CD4-positive, alpha-beta memory T cell (primary cell): ENCODE results near the gene ADGRV1. TPM values are rescaled to one million over a fixed set of nuclear protein-coding genes. Genes with fewer than 3 reads are reported as not detected.

Experiments used
- CTCF ChIA-PET: fragments of 350-600 bp; sonication (Branson Sonifier 250); formaldehyde crosslinking; loops from one replicate; lab custom pipeline; 2021; ENCODE audit warnings: inconsistent platforms; ENCODE audit not compliant: partially characterized antibody; lab: Charles Lee
- POLR2A ChIA-PET: fragments of 350-600 bp; sonication (Branson Sonifier 250); formaldehyde crosslinking; loops from one replicate; lab custom pipeline; 2021; ENCODE audit not compliant: partially characterized antibody; lab: Charles Lee
- DNase-seq, 5 donors: peaks; one replicate each; pipeline versions ENCODE4 v3.0.0 to v3.0.0-alpha.2; 2020 to 2022; ENCODE audit warnings: mixed read lengths in 1 of 5
- H3K27ac ChIP-seq: one replicate; pipeline ENCODE4 v1.7.0; 2013; ENCODE audit warnings: low read depth, low read length
- H3K27me3 ChIP-seq: 2 replicates; pipeline ENCODE4 v1.7.0; 2013; ENCODE audit warnings: mild to moderate bottlenecking, low read length, moderate library complexity; ENCODE audit not compliant: insufficient read depth
- H3K36me3 ChIP-seq: 2 replicates; pipeline ENCODE4 v1.7.0; 2013; ENCODE audit warnings: mild to moderate bottlenecking, low read length, moderate library complexity; ENCODE audit not compliant: insufficient read depth
- H3K4me1 ChIP-seq: 2 replicates; pipeline ENCODE4 v1.7.0; 2013; ENCODE audit warnings: mild to moderate bottlenecking, low read length, moderate library complexity; ENCODE audit not compliant: insufficient read depth
- H3K4me3 ChIP-seq, 2 donors: one replicate each; pipeline ENCODE4 v1.7.0; 2013; ENCODE audit warnings: low read length in 2 of 2, mild to moderate bottlenecking in 1 of 2
- H3K9me3 ChIP-seq, 2 donors: one replicate each; pipeline ENCODE4 v1.7.0; 2013; ENCODE audit warnings: low read length in 2 of 2, control low read depth in 1 of 2; ENCODE audit not compliant: control insufficient read depth in 1 of 2
- H3K27ac Mint-ChIP-seq, 7 donors: one replicate each; pipeline ENCODE4 v1.8.0; 2020 to 2021; ENCODE audit warnings: mixed read lengths in 7 of 7, mild to moderate bottlenecking in 6 of 7, inconsistent platforms in 3 of 7, moderate library complexity in 3 of 7
- H3K27me3 Mint-ChIP-seq, 2 donors: one replicate each; pipeline ENCODE4 v1.8.0; 2020 to 2021; ENCODE audit warnings: mixed read lengths in 2 of 2
- H3K36me3 Mint-ChIP-seq, 2 donors: one replicate each; pipeline ENCODE4 v1.8.0; 2020 to 2021; ENCODE audit warnings: mixed read lengths in 2 of 2, inconsistent platforms in 1 of 2, mild to moderate bottlenecking in 1 of 2
- H3K4me1 Mint-ChIP-seq, 4 donors: one replicate each; pipeline ENCODE4 v1.8.0; 2020 to 2021; ENCODE audit warnings: mixed read lengths in 4 of 4, mild to moderate bottlenecking in 1 of 4
- H3K4me3 Mint-ChIP-seq, 8 donors: one replicate each; pipeline ENCODE4 v1.8.0; 2020 to 2021; ENCODE audit warnings: mixed read lengths in 8 of 8, mild to moderate bottlenecking in 7 of 8, moderate library complexity in 6 of 8, inconsistent platforms in 3 of 8
- H3K9me3 Mint-ChIP-seq, 8 donors: one replicate each; pipeline ENCODE4 v1.8.0; 2020 to 2021; ENCODE audit warnings: mixed read lengths in 8 of 8, mild to moderate bottlenecking in 5 of 8, inconsistent platforms in 3 of 8, moderate library complexity in 1 of 8
- intact Hi-C: fragments of 100-400 bp; cut with micrococcal nuclease; formaldehyde crosslinking; loops from one replicate; pipeline ENCODE4 v1.15.1; 2023
- polyA plus RNA-seq, 2 donors: library from polyadenylated mRNA; unstranded; fragments of 300-500 nt; fragmentation: Illumina TruSeq; gene quantifications; one replicate each; pipeline ENCODE4 v1.2.3, GENCODE V29; 2021
- total RNA-seq, 2 experiments: library from RNA; stranded (reverse); gene quantifications; one replicate each; pipeline ENCODE4 v1.2.3, GENCODE V29; 2021

ADGRV1 gene
- total and polyA plus RNA-seq, 4 experiments from 2014 or later = 0.09 to 0.22 TPM; not detected in 2

GRCh38 chr5:91016322-91016721, 457.7 kb downstream of the ADGRV1 start:
- intact Hi-C loops = no loop called here
- Mint-ChIP-seq H3K36me3 (no peaks in the 10 kb centered on the region), H3K4me3 (no peak overlapping the region), H3K4me1 (no peaks in the 10 kb centered on the region), H3K27me3 (peaks cover 5 to 10% of the 10 kb centered on the region in 2 donors), H3K9me3 (peaks cover 3 to 9% (median 3%) of the 10 kb centered on the region in 8 donors), H3K27ac (no peak overlapping the region)
- no peak overlapping the region for H3K27ac ChIP-seq
- no peak for DNase-seq
- CTCF ChIA-PET = no interaction called here
- no peaks in the 10 kb centered on the region for H3K4me1 ChIP-seq
- POLR2A ChIA-PET = no interaction called here
- no peaks in the 10 kb centered on the region for H3K9me3 ChIP-seq
- H3K36me3 ChIP-seq = no peaks in the 10 kb centered on the region
- H3K4me3 ChIP-seq = no peak overlapping the region
- peaks cover 5% of the 10 kb centered on the region for H3K27me3 ChIP-seq

DNA sequence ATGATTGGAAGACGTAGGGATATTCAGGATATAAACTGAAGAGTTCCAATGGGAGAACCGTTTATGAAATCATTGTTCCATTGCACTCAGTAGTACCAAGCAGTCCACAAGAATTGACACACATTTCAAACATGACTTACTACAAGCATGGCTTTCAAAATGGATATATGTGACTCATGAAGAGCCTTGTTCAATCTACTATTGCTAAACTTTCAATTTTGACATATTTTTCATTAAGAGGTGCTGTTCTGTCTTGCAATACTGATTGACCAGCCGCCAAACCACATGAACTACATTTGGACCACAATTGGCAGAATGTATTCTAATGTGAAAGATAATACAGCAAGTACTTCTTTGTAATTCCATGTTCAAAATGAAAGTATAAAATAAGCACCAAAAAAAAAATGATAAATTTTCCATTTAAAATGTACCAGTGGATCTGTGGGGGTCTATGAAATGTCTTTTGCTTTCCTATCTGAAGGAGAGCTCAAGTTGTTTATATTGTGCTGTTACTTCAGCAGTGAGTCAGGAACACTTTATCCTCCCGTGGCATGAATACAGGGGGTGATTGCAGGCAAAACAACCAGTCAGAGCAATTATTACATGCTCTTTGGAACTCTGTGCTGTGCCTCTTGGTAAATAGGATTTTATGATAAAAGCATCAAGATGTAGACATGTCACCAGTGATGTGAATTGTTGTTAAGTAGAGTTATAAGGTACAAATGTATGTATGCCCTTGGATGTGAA, 458.5 kb downstream of the ADGRV1 start:
- no peak overlapping the region for H3K27ac Mint-ChIP-seq
- CTCF ChIA-PET = no interaction called here
- peaks cover 3 to 9% (median 3%) of the 10 kb centered on the region in 8 donors for H3K9me3 Mint-ChIP-seq
- H3K4me3 ChIP-seq = no peak overlapping the region
- H3K9me3 ChIP-seq = no peaks in the 10 kb centered on the region
- peaks cover 5 to 10% of the 10 kb centered on the region in 2 donors for H3K27me3 Mint-ChIP-seq
- no peaks in the 10 kb centered on the region for H3K4me1 Mint-ChIP-seq
- intact Hi-C loops = no loop called here
- no peaks in the 10 kb centered on the region for H3K4me1 ChIP-seq
- POLR2A ChIA-PET = no interaction called here
- peaks cover 5% of the 10 kb centered on the region for H3K27me3 ChIP-seq
- H3K4me3 Mint-ChIP-seq = no peak overlapping the region
- no peak overlapping the region for H3K27ac ChIP-seq
- H3K36me3 Mint-ChIP-seq = no peaks in the 10 kb centered on the region
- H3K36me3 ChIP-seq = no peaks in the 10 kb centered on the region
- no peak for DNase-seq

GRCh38 chr5:91018200-91018599, 459.6 kb downstream of the ADGRV1 start:
- Mint-ChIP-seq H3K9me3 (peaks cover 2 to 9% (median 3%) of the 10 kb centered on the region in 8 donors), H3K27me3 (peaks cover 5 to 8% of the 10 kb centered on the region in 2 donors), H3K4me3 (no peak overlapping the region), H3K36me3 (no peaks in the 10 kb centered on the region), H3K27ac (no peak overlapping the region), H3K4me1 (no peaks in the 10 kb centered on the region)
- H3K4me1 ChIP-seq = no peaks in the 10 kb centered on the region
- no peak overlapping the region for H3K27ac ChIP-seq
- ChIA-PET CTCF (no interaction called here), POLR2A (no interaction called here)
- intact Hi-C loops = no loop called here
- peaks cover 5% of the 10 kb centered on the region for H3K27me3 ChIP-seq
- H3K4me3 ChIP-seq = no peak overlapping the region
- no peaks in the 10 kb centered on the region for H3K36me3 ChIP-seq
- H3K9me3 ChIP-seq = no peaks in the 10 kb centered on the region
- DNase-seq = no peak

- DNase-seq = no peak
- Mint-ChIP-seq H3K4me1 (no peaks in the 10 kb centered on the region), H3K4me3 (no peak overlapping the region), H3K9me3 (peaks cover 0 to 9% (median 3%) of the 10 kb centered on the region in 8 donors), H3K27ac (no peak overlapping the region), H3K27me3 (peaks cover 5% of the 10 kb centered on the region in 2 donors), H3K36me3 (no peaks in the 10 kb centered on the region)
- H3K27me3 ChIP-seq = peaks cover 5% of the 10 kb centered on the region
- no peaks in the 10 kb centered on the region for H3K4me1 ChIP-seq
- intact Hi-C loops = no loop called here
- ChIA-PET POLR2A (no interaction called here), CTCF (no interaction called here)
- no peaks in the 10 kb centered on the region for H3K36me3 ChIP-seq
- H3K4me3 ChIP-seq = no peak overlapping the region
- no peaks in the 10 kb centered on the region for H3K9me3 ChIP-seq
- H3K27ac ChIP-seq = no peak overlapping the region
These were observed 460.2 kb downstream of the ADGRV1 start for GRCh38 chr5:91018712-91019371.

DNA sequence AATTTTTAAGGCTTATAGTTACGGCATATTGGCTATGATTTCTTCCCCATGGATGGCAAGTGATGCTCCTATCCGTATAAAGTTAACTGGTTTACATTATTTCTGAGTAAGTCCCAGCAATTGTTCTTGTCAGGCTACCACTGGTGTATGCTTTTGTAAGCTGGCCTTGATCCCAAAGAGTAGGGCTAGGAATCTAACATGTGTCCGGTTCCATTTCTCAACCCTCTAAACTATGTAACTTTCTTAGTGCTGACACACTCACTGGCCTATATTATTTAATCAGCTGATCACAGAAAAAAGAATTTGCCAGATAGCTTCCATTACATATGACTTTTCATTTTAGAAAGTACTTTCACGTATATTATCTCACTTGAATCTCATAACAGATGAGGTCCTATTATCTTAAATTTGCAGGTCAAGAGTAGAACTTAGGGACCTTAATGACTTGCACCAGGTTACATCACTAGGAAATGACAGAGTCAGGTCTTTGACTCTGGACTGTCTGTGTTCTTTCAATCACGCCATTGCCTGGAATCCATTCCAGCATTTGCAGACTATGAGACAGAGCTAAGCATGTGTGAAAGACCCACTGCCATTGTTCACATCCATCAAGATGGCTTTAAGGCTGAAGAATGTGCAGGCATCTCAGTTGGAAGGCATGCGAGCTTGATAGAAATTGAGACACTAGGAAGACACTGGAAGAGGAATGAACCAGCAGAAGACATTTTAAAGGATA, 461.6 kb downstream of the ADGRV1 start:
- Histone ChIP-seq H3K4me3 (no peak overlapping the region), H3K9me3 (no peaks in the 10 kb centered on the region), H3K27ac (no peak overlapping the region), H3K36me3 (no peaks in the 10 kb centered on the region), H3K4me1 (no peaks in the 10 kb centered on the region), H3K27me3 (peaks cover 5% of the 10 kb centered on the region)
- intact Hi-C loops = no loop called here
- DNase-seq = no peak
- Mint-ChIP-seq H3K4me1 (no peaks in the 10 kb centered on the region), H3K27me3 (peaks cover 3 to 9% of the 10 kb centered on the region in 2 donors), H3K9me3 (peaks cover 0 to 4% (median under 1%) of the 10 kb centered on the region in 8 donors), H3K4me3 (no peak overlapping the region), H3K36me3 (no peaks in the 10 kb centered on the region), H3K27ac (no peak overlapping the region)
- ChIA-PET CTCF (interaction anchor here (1.2 kb wide), 1 partner anchor 7 kb away, joined by 3 read pairs; no protein-coding TSS in a partner anchor), POLR2A (no interaction called here)

DNA sequence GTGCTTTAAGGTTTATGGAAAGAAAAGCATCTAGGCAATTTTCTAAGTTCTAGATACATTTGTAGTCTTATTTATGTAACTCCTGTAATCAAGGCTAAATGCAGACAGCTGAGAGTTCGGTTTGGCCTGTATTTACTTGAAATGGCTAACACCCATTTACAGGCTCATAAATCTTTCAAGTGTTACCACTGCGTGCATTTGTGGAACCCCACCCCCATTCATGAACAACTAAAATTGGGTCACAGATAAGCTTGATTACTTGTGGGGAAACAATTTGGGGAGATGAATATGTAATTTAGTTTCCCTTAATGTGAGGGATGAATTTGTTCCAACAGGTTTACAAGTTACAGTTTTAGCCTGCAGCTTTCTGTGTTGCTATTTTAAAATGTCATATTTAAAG, 463.9 kb downstream of the ADGRV1 start:
- H3K36me3 Mint-ChIP-seq = no peaks in the 10 kb centered on the region
- peaks cover 0 to 7% of the 10 kb centered on the region in 2 donors for H3K27me3 Mint-ChIP-seq
- CTCF ChIA-PET = no interaction called here
- no peaks in the 10 kb centered on the region for H3K9me3 ChIP-seq
- no peak overlapping the region for H3K4me3 ChIP-seq
- H3K9me3 Mint-ChIP-seq = no peaks in the 10 kb centered on the region
- no peak overlapping the region for H3K4me3 Mint-ChIP-seq
- H3K4me1 ChIP-seq = no peaks in the 10 kb centered on the region
- H3K27ac ChIP-seq = no peak overlapping the region
- no peaks in the 10 kb centered on the region for H3K36me3 ChIP-seq
- DNase-seq = no peak
- H3K4me1 Mint-ChIP-seq = no peaks in the 10 kb centered on the region
- peaks cover 5% of the 10 kb centered on the region for H3K27me3 ChIP-seq
- no peak overlapping the region for H3K27ac Mint-ChIP-seq
- POLR2A ChIA-PET = no interaction called here
- intact Hi-C loops = no loop called here

DNA sequence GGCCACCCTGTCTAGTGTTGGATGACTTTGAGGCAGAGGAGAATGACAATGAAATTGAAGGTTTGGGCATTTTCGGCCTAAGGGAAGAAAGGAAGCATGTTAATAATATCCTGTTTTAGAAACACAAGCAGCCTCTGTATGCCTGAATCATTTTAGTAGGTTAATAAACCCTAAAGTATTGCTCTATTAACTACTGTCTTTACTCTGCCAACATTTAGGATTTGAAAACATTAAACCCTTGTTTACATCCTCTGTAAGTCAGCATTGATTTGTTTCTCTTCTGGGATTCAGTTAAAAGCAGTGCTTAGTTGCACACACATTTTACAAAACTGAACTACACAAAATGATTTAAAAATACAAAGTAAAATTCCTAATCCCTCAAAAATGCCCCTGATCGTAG, 465.6 kb downstream of the ADGRV1 start:
- DNase-seq = no peak
- Histone ChIP-seq H3K9me3 (no peaks in the 10 kb centered on the region), H3K4me3 (no peak overlapping the region), H3K36me3 (no peaks in the 10 kb centered on the region), H3K27ac (no peak overlapping the region), H3K4me1 (no peaks in the 10 kb centered on the region), H3K27me3 (no peaks in the 10 kb centered on the region)
- Mint-ChIP-seq H3K9me3 (no peaks in the 10 kb centered on the region), H3K4me1 (no peaks in the 10 kb centered on the region), H3K4me3 (no peak overlapping the region), H3K36me3 (no peaks in the 10 kb centered on the region), H3K27me3 (peaks cover 2 to 7% of the 10 kb centered on the region in 2 donors), H3K27ac (no peak overlapping the region)
- ChIA-PET POLR2A (no interaction called here), CTCF (no interaction called here)
- intact Hi-C loops = no loop called here
